Mononuclear cell (primary cell): ENCODE results near the gene MTFR1L. TPM values are rescaled to one million over a fixed set of nuclear protein-coding genes. Genes with fewer than 3 reads are reported as not detected.
A peak's percentile ranks its signal among the peaks of the same experiment; 100 is the strongest.
"Not testable (repeated sequence)": the region's sequence is repeated elsewhere in the genome, so short reads cannot be mapped to it uniquely, and the experiment has no call there.

Source experiments
- H3K27me3 ChIP-seq: 2 replicates; pipeline ENCODE4 v1.6.0; 2011; ENCODE audit warnings: low read length, control low read depth; ENCODE audit not compliant: insufficient read depth
- H3K4me1 ChIP-seq: 2 replicates; pipeline ENCODE4 v1.5.1; 2011; ENCODE audit warnings: mild to moderate bottlenecking, low read length, control low read depth; ENCODE audit not compliant: insufficient read depth
- H3K4me3 ChIP-seq: 2 replicates; pipeline ENCODE4 v1.5.1; 2011; ENCODE audit warnings: mild to moderate bottlenecking, low read length, moderate library complexity
- H3K9me3 ChIP-seq: 2 replicates; pipeline ENCODE4 v1.5.1; 2011; ENCODE audit warnings: low read depth, mild to moderate bottlenecking, control low read depth, low read length
- total RNA-seq: library from RNA; depleted of rRNA; stranded (reverse); fragments of >200 nt; gene quantifications from one replicate; pipeline ENCODE4 v1.2.3, GENCODE V29; 2012

MTFR1L gene
- total RNA-seq, 1 donor: 17.0 TPM

DNA sequence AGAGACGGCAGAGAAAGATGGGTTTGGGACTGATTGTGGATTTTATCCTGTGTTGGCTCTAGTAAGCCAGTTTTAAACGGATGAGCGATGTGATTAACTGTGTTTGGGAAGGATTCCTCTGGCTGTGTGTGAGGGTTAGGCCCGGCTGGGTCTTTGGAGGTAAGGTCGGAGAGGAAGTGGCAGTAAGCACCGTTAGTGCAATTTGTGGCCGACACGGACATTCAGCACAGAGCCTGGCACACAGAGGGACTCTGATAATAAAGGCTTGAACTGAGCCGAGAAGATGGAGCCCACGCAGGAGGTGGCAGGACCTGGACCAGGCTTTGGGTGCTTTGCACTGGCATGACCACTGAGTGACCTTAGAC lies 1.3 kb downstream of the MTFR1L start:
- Histone ChIP-seq H3K4me3 (peak overlapping the region; percentile 95), H3K4me1 (peaks cover 33% of the 10 kb centered on the region), H3K27me3 (no peaks in the 10 kb centered on the region), H3K9me3 (no peaks in the 10 kb centered on the region)

DNA sequence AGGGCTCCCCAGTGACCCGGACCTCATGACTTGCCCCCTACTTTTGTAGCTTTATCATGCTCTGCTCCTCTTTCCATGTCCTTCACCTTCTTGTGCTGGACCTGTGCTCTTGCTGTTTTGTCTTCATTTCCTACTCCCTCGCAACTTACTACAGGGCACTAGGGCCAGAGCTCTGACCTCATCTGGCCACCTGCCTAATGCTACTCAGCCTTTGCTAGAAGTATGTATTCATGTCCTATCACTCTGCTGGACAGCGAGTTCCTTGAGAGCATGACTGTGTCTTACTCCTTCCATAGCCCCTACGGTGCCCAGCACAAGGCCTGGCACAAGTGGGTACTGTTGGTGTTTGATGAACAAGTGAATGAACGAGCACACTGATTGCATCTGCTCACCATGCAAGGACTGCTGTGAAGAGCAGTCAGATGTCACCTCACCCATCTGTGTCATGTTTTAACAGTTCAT lies 1.9 kb downstream of the MTFR1L start:
- Histone ChIP-seq H3K4me1 (peaks cover 33% of the 10 kb centered on the region), H3K27me3 (no peaks in the 10 kb centered on the region), H3K4me3 (no peak overlapping the region), H3K9me3 (no peaks in the 10 kb centered on the region)

DNA sequence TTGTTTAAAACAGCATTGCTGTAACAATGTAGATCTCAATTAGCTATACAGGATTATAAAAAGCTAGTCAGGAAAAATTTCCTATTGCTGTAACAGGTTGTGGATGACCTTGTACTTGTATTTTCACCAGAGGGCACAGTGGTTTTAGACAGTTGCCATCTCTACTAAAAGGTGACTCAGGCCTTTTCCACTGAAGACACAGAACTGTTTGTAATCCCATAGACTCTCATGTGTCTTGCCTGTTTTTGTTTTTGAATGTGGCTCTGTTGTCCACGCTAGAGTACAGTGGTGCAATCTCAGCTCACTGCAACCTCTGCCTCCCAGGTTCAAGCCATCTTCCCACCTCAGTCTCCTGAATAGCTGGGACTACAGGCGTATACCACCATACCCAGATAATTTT lies 5.9 kb downstream of the MTFR1L start:
- no peak overlapping the region for H3K4me3 ChIP-seq
- H3K27me3 ChIP-seq: no peaks in the 10 kb centered on the region
- H3K9me3 ChIP-seq: no peaks in the 10 kb centered on the region
- peaks cover 16% of the 10 kb centered on the region for H3K4me1 ChIP-seq

DNA sequence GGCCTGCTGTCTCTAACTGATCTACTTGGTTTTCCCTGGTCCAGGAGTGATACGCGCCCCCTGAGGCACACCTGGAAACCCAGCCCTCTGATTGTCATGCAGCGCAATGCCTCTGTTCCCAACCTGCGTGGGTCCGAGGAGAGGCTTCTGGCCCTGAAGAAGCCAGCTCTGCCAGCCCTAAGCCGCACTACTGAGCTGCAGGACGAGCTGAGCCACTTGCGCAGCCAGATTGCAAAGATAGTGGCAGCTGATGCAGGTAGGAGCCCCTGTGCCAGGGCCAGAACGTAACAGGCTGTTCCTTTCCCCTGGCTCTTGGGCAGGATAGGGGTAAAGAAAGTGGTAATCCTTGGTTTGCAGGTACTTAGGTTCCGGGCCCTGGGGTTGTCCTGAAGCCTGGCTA lies 6.8 kb downstream of the MTFR1L start:
- Histone ChIP-seq H3K4me3 (no peak overlapping the region), H3K27me3 (no peaks in the 10 kb centered on the region), H3K9me3 (no peaks in the 10 kb centered on the region), H3K4me1 (peaks cover 6% of the 10 kb centered on the region)

DNA sequence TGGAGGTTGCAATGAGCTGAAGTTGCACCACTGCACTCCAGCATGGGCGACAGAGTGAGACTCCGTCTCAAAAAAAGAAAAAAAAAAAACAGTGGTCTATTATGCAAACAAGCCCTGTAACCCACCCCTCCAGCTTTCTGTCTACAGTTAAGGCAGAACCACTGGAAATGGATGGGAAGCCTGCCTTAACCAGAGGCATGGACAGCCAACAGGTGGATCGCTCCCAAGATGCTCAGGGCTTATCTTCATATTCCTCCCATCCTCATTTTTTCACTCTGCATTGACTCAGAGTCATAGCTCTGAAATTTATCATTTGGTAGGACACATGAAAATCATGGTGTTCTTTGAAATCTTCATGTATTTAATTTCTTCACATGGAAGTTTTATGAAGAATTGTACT lies 8.7 kb downstream of the MTFR1L start:
- H3K9me3 ChIP-seq: no peaks in the 10 kb centered on the region
- no peak overlapping the region for H3K4me3 ChIP-seq
- no peaks in the 10 kb centered on the region for H3K27me3 ChIP-seq
- no peaks in the 10 kb centered on the region for H3K4me1 ChIP-seq

DNA sequence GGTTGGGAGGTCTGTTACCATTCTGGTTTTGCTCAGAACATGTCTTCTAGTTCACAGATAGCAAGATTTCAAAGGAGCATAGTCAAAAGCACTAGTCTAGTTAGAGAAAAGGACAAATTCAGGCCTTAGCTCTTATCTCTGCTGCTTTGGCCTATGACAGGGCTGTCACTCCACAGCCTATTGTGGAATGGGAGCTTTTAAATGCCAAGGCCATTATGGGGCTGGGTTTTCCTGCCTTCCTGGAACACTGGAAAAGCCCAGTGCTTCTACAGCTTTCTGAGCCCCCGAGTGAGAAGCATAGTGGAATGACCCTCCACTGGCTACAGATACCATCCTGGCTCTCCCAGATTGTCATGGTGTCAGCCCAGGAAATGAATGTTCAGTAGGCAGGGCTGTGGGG lies 9.3 kb downstream of the MTFR1L start:
- Histone ChIP-seq H3K27me3 (no peaks in the 10 kb centered on the region), H3K4me1 (no peaks in the 10 kb centered on the region), H3K9me3 (no peaks in the 10 kb centered on the region), H3K4me3 (no peak overlapping the region)

DNA sequence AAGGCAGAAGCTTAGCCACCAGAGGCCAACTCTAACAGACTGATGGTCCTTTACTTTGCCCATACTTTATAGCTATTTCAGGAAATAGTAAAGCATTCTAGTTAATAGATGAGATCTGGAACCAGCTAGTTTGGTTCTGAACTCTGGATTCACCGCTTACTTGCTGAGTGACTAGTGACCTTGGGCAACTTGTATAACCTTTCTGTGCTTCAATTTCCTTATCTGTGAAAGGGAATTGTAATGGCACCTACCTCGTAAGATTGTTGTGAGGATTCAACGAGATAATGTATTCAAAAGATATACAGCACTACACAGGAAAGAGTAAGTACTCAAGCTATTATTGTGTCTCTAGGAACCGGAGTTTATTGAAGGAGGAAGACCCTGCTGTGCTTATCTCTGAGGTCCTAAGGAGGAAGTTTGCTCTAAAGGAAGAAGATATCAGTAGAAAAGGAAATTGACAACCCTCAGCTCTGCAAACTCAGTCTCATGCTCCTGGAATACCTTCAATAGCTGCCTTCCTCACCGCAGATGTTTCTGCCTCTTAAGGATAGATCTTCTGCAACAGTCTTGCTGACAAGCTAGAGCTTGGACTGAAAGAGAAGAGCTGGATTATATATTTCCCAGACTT lies 11.9 kb downstream of the MTFR1L start:
- Histone ChIP-seq H3K9me3 (no peaks in the 10 kb centered on the region), H3K4me1 (no peaks in the 10 kb centered on the region), H3K27me3 (no peaks in the 10 kb centered on the region), H3K4me3 (no peak overlapping the region)

DNA sequence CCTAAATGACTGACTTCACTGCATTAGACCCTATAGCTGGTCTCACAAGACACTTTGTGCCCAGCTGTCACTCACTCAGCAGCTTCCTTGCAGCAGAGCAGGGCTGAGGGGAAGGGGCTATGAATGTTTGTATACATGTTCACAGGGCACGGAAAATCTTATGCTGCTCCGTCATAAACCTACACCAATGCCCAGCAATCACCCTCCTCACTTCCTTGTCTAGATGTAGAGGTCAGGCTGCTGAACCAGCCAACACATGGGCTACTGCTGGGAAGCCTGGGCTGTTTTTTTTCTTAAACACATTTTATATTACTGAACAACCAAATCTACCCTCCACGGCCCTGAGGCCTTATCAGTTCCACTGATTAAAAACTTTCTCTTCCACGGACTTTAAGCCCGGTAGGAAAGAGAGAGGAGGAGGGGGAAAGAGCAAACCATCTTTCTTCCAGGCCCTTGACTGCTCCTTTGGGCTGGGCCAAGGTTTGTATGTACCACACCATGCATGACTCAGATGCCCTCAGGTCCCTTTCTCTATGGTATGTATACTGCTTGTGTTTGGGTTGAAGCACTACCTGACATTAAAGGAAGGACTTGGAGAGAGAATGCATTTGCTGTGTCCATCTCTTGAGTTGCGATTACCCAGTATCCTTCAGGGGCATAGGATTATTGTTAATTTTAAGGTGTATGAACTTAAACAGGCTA lies 12.7 kb downstream of the MTFR1L start:
- Histone ChIP-seq H3K27me3 (no peaks in the 10 kb centered on the region), H3K9me3 (no peaks in the 10 kb centered on the region), H3K4me1 (no peaks in the 10 kb centered on the region), H3K4me3 (no peak overlapping the region)

DNA sequence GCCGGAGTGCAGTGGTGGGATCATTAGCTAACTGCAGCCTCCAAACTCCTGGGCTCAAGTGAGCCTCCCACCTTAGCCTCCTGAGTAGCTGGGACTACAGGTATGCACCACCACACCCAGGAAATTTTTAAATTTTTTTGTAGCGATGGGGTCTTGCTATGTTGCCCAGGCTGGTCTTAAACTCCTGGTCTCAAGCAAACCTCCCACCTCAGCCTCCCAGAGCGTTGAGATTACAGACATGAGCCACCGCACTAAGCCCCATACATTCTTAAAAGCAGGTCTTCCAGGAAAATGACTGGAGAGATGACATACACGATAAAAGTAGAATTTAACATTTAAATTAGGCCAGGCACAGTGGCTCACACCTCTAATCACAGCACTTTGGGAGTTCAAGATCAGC lies 13.4 kb downstream of the MTFR1L start:
- Histone ChIP-seq H3K4me3 (no peak overlapping the region), H3K9me3 (no peaks in the 10 kb centered on the region), H3K27me3 (no peaks in the 10 kb centered on the region), H3K4me1 (no peaks in the 10 kb centered on the region)

DNA sequence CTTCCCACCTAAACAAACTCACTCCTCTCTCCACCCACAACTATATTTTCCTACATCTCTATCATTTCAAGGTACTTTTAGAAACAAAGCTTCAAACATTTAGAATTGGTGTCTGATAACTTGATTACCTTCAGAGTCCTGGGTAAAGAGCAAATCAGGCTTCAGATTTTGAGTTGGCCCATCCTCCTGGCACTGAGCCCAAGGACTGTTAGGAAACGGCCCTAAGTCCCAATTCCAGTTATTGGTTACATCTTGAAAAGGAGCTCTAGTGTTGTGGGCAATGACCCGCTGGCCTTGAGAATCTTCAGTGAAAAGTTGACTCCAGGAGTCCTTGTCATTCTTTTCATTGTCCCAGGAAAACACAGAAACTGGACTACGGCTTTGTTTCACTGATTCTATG lies 15.1 kb downstream of the MTFR1L start:
- Histone ChIP-seq H3K9me3 (no peaks in the 10 kb centered on the region), H3K4me3 (no peak overlapping the region), H3K27me3 (no peaks in the 10 kb centered on the region), H3K4me1 (no peaks in the 10 kb centered on the region)

DNA sequence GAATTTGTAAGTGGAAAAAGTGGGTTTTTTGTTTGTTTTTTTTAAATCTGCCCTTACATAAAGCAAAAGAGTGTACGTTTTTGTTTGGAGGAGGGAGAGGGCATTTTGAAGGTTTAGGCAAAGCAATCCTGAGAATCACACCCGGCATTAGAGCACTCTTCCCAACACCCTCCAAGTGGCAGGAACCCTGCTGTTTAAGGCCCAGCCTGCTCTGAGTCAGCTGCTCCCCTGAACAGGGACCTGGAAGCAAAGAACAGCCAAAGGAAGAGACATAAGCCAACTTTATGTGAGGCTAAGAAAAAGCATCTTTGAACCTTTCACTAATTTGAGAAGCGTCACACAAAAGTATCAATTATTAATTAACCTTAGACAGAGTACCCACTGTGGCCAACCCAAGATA lies 16.9 kb downstream of the MTFR1L start:
- H3K27me3 ChIP-seq: no peaks in the 10 kb centered on the region
- H3K9me3 ChIP-seq: no peaks in the 10 kb centered on the region
- H3K4me1 ChIP-seq: no peaks in the 10 kb centered on the region
- no peak overlapping the region for H3K4me3 ChIP-seq

DNA sequence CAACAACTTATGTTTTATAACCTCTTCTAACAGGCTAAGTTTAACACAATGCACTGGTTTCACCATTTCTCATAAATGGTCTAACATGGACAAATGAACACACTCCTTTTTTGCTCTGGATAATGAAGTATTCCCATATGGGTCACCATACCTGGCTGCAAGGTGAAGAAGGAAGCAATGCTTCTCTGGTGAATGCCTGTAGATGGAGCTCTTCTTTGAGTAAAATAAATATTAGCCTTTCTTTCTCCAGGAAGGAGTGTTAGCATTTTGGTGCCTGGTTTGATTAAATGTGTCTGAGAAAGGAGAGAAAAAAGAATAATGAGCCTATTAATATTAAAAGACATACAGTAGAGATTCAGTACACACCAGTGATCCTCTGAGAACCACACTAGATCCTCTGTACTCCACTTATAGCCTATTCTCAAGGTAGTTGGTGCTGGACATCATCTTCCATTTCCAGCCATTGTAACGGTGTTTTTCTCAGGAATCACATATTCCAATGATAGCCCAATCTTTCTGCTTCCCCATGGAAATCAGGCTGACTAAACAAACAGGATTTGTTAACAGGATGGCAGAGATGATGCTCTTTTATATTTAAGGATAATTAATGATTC lies 17.6 kb downstream of the MTFR1L start:
- Histone ChIP-seq H3K9me3 (no peaks in the 10 kb centered on the region), H3K4me1 (no peaks in the 10 kb centered on the region), H3K27me3 (no peaks in the 10 kb centered on the region), H3K4me3 (no peak overlapping the region)

DNA sequence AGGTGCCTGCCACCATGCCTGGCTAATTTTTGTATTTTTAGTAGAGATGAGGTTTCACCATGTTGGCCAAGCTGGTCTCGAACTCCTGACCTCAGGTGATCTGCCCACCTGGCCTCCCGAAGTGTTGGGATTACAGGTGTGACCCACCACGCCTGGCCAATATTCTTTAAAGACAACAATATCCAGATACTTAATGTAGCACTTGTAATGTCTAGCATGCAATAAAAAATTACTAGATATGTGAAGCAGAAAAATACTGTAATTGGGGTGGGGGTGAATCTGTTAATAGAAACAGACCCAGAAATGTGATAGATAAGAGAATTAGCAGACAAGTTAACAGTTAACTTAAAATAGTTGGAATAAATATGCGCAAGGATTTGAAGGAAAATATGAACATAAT lies 20.1 kb downstream of the MTFR1L start:
- not testable (repeated sequence) for H3K9me3 ChIP-seq, H3K4me3 ChIP-seq, H3K4me1 ChIP-seq, H3K27me3 ChIP-seq

DNA sequence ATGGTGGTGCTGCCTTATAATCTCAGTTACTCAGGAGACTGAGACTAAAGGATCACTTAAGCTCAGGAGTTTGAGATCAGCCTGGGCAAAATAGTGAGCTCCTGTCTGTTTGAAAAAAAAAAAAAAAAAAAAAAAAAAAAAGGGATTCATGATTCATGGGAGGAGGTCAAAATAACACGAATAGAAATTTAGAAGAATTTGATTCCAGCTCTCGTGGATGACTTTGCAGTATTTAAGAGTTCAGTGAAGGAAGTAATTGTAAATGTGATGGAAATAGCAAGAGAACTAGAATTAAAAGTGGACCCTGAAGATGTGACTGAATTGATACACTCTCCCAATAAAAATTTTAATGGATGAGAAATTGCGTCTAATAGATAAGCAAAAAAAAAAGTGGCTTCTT lies 23.7 kb downstream of the MTFR1L start:
- Histone ChIP-seq H3K27me3 (no peaks in the 10 kb centered on the region), H3K4me3 (no peak overlapping the region), H3K9me3 (no peaks in the 10 kb centered on the region), H3K4me1 (peaks cover 4% of the 10 kb centered on the region)

DNA sequence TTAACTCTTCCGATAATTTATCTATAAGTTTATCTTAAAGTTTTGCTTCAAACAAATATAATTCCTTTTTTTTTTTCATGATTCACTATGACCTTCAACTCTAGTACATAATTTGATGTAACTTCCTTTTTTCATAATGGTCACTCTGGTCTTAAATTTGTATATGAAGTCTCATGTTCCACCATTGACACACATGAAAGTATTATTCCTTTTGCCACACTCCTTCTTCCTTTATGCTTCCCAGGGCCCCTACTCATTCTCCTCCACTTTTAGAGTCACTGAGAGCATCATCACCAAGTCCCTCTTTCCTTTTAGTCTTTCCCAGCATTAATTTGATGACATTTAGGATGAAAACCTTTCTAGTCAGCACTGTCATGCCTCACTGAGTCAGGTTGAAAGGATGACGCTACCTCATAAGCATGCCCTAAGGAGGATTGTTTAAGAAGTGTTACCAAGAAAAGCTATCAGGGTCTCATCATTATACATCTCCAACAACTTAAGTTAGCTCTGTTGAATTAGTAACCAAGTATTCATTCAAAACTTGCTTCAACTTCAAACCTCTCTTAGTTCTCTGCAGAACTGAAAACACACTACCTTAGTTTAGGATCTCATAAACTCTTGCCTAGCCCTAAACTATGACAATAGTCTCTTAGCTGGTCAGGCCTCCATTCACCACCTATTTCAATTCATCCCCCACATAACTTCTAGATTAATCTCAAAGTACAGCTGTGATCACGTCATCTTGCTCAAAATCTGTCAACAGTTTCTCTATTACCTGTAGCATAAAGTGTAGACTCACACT lies 25.0 kb downstream of the MTFR1L start:
- Histone ChIP-seq H3K9me3 (no peaks in the 10 kb centered on the region), H3K4me1 (peaks cover 4% of the 10 kb centered on the region), H3K27me3 (no peaks in the 10 kb centered on the region), H3K4me3 (no peak overlapping the region)
